GM18519 (cell line): Measurements from ENCODE around the gene MORN5.
A peak's percentile ranks its signal among the peaks of the same experiment; 100 is the strongest.

Source experiments
- ATAC-seq: cut with Tn5 transposase; IDR thresholded peaks from one replicate; pipeline ENCODE4 v1.9.1; 2021; ENCODE audit warnings: mild to moderate bottlenecking, moderate library complexity; ENCODE audit not compliant: unreplicated experiment, low FRiP score

Gene MORN5

GRCh38 chr9:122140368-122141193, 19.1 kb upstream of the MORN5 start:
- ATAC-seq, result no peak

- ATAC-seq, result no peak
Measured at GRCh38 chr9:122141671-122142070, 18.0 kb upstream of the MORN5 start.

DNA sequence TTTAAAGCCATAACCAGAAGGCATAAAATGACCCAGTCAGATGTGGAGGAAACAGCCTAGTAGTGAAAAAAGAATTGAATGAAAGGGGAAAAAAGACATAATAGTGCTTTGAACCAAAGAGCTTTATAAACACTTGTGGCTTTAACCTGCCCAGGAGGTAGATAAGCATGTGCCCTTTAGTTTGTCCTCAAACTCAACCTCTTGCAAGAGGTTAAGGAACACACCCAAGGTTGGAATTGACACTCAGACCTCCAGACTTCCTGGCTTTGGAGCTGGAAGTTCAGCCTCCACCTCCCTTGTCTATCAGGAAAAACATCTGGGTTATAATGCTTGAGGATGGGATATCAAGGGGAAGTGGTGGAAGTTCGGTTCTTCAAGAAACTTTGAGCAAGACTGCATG, 16.4 kb upstream of the MORN5 start:
- ATAC-seq, result no peak

DNA sequence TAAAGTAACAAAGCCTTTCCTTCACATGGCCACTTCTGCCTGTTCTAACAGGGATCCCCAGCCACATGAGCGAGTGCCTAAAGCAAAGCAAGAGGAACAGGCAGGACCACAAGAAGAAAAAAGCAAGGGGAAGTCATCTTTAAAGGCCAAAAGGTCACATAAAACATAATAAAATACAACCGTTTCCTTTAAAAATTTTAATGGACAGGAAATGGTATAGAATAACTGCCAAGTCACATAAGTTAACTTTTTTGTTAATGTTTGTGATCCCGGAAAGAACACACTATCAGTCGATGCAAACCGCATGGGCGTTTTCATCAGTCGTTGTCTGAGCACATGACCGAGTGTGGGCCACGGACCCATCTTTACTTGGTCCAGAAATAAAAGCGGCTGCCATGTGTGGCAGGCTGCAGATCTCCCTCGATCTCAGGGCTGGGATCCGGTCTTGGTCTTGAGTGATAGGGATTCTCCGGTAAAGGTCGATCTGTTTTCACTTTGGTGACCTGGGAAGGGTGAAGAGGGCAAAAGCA, 15.8 kb upstream of the MORN5 start:
- no peak for ATAC-seq

GRCh38 chr9:122144836-122145591, 14.7 kb upstream of the MORN5 start:
- ATAC-seq, result no peak

- no peak for ATAC-seq
Measured at GRCh38 chr9:122145592-122145863, 14.2 kb upstream of the MORN5 start.

GRCh38 chr9:122151267-122151828, 8.4 kb upstream of the MORN5 start:
- no peak for ATAC-seq

GRCh38 chr9:122155796-122156195, 3.9 kb upstream of the MORN5 start:
- no peak for ATAC-seq

- ATAC-seq, result peak; percentile 42
Measured at GRCh38 chr9:122158202-122158601, 1.5 kb upstream of the MORN5 start.

DNA sequence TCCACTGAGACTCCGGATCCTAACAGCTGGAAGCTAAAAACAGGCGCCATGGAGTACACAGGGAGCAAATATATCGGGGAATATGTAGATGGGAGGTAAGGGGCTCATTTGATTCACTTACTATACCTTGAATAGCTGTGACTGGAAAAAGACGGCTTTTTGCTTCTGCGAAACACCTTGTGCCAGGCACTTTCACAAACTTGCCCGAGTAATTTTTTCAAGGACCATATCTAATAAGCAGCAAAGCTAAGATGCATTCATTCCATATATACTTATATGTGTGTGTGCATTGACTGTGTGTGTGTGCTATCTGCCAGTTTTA, 178 bp downstream of the MORN5 start:
- ATAC-seq, result no peak

- no peak for ATAC-seq
Measured at GRCh38 chr9:122162415-122162814, 2.7 kb downstream of the MORN5 start.

DNA sequence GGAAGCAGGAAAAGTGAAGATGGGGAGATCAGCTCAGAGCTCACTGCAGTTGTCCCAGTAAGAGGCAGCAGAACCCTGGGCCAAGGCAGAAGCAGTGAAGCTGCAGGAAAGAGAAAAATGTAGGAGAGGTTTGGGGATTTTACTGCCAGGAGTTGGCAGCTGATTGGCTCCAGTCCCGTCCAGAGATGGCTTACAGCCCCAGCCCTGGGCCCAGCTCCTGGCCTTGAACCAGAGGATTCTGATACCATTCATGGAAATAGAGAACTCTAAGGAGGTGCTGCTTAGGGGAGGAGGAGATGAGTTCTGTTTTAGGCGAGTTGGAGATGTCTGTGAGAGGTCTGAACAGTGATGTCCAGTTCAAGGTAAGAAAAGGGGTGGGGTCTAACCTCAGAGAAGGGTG, 4.6 kb downstream of the MORN5 start:
- ATAC-seq, result no peak

DNA sequence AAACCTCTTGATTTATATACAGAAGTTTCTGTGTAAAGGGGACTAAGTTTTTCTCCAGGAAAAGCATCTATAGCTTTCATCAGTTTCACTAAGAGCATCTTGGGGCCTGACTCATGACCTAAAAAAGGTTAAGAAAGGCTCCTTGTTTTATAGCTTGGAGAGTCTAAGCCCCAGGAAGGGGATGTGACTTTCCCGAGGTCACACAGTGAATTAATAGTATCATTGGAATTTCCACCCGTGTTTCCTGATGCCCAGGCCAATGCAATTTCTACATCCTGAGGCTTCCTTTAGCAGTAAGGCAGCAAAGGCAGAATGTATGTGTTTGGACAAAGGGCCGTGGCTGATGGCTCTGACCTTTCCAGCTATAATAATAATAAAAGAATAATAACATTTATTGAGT, 8.6 kb downstream of the MORN5 start:
- ATAC-seq, result no peak

DNA sequence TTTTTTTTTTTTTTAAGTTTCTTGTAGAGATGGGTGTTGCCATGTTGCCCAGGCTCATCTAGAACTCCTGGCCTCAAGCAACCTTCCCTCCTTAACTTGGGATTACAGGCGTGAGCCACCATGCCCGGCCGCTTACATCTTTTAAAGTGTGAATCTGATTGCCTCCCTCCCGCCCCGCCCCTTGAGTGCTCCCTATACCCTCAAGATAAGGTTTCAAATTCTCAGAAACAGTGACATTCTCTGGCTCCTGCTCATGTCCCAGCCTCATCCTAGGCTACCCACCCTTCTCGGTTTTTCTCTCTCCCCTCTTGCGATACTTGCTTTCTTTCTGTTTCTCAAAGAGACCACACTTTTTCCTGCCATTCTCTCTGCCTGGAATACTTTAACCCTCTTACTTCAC, 12.4 kb downstream of the MORN5 start:
- no peak for ATAC-seq

DNA sequence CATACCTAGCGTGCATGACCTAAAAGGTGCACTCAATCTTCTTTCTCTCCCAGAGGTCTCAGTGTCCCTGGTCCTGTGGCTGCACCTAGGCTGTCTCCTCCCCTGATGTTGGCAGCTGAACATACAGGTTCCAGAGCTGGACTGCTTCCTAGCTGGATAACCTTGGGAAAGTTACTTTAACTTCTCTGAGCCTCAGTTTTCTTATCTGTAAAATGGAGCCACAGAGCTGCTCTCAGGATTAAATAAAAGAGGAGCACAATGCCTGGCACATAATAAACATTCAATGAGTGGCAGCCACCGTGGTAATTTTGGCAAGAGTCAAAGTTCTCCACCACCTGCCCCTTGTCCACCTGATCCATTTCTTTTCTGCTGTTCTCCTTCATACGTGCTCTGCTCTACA, 14.0 kb downstream of the MORN5 start:
- no peak for ATAC-seq

DNA sequence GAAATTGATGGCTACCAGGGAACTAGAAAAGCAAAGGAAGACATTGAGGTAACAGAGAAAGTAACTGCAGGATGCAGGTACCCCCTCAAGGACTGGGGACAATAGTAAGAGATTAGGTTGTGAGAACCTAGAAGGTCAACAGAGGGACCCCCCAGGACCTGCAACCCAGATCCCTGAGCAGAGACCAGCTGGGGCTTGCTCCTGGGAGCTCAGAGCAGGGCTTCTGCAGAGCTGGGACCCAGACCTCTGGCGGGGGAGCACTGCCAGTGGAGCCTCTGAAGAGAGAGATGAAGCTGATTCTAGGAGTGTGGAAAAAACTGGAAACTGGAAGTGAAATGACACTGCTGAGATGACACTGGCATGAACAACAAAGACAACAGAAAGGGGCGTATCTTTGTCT, 17.2 kb downstream of the MORN5 start:
- ATAC-seq, result no peak

- no peak for ATAC-seq
Measured at GRCh38 chr9:122179054-122179689, 19.5 kb downstream of the MORN5 start.

DNA sequence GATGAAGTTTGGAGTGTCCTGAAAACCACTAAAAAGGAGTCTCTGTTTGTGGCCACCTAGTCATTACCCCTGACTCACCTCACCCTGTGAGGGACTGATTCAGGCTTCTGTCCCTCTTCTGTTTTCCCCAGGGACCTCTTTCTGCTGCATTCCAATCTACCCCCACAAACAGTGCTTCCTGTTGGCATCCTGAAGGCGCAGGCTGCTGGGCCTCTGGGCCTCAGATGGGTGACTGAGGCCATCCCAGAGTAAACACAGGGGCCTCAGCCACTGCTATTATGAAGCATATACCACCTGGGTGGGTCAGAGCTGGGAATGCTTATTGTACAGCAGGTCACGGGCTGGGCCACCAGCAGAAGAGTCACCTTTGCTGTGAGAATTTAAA, 20.0 kb downstream of the MORN5 start:
- ATAC-seq, result no peak

DNA sequence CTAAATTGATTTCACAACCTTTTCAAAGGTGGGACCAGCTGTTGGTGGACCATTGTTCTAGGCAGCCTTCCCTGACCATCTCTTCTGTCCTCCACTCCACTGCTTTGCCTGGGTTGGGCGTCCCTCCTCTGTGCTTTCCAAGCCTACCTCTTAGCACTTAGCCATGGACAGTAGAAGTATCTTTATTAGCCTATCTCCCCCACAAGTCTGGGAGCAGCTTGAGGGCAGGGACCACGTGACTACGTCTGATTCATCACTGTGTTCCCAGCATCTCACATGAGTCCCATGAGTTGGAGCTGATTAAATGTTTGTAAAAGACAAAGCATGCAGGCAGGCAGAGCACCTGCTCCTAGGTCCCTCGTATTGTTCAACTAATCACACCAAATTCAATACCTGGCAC, 20.9 kb downstream of the MORN5 start:
- ATAC-seq, result no peak

DNA sequence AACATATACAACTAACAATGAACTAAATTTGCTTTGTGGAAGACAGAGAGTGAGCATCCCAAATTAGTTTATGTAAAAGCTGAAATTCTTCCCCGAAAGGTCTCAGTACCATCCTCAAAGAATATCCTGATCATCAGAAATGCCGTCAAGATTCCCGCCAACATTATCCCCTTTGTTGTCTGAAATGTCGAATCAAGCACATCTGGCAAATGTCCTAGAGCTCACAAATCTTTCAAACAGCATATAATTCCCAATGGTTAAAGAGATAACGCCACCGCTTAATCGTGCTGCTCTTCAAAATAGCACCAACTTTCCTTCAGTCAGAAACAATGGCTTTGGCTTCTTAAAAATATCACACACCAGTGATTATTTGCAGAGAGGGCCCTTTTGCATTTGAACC, 23.8 kb downstream of the MORN5 start:
- no peak for ATAC-seq

GRCh38 chr9:122184551-122184950, 24.8 kb downstream of the MORN5 start:
- no peak for ATAC-seq
